H54 (cell line): ENCODE results near the gene GAN.
A peak's percentile ranks its signal among the peaks of the same experiment; 100 is the strongest.

Source experiments
- DNase-seq: peaks from one replicate; pipeline ENCODE4 v3.0.0; 2011; ENCODE audit warnings: low spot score, mixed read lengths; ENCODE audit not compliant: insufficient read length
- FAIRE-seq: peaks from 3 replicates; lab custom pipeline; 2011; peaks lifted over from hg19 to GRCh38; lab: Jason Lieb, UNC
- POLR2A ChIP-seq: IDR thresholded peaks from 2 replicates; pipeline ENCODE4 v1.6.1; 2011; ENCODE audit warnings: low read depth, mild to moderate bottlenecking, low read length

Gene GAN

DNA sequence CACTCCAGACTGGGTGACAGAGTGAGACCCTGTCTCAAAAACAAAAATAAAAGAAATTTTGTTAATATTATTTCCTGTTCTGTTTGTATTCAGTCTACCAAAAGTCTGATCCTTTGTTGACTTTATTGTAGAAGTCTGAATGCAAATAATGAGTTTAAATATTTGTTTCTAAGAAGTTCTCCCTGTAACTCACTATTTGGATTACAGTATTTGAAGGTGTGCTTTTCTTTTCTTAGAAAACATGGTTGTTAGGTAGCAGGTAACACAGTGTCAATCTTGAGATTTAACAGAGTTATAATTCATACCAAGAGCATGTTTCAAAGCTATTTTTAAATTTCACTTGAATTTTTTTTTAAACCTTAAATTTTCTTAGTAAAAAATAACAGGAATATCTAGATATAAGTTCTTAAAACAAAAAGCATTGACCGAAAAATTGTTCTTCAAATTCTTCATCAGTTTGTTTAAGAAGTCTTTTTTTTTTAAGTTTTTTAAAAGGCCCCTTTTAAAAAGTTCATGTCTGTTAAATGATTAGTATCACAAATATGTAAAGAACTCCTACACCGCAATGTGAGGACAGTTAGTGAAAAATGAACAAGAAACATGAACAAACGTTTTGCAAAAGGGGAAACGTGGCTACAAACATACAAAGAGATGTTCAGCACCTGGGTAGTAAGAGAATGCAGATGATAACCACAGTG lies 35.0 kb downstream of the GAN start:
- no peak for TF ChIP-seq POLR2A
- FAIRE-seq: no peak

DNA sequence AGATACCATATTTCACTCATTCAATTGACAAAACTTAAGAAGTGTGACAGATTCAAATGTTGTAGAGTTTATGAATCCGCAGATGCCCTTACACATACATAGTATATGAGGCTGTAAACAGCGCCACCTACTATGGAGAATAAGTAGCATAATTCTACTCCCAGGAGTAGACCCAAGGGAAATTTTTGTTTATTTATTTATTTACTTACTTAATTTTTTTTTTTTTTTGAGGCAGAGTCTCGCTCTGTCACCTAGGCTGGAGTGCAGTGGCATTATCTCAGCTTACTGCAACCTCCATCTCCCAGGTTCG lies 35.5 kb downstream of the GAN start:
- FAIRE-seq (no peak), DNase-seq (no peak)
- no peak for TF ChIP-seq POLR2A

More for the DNA sequence above, 35.0 kb downstream of the GAN start:
- no peak for DNase-seq

DNA sequence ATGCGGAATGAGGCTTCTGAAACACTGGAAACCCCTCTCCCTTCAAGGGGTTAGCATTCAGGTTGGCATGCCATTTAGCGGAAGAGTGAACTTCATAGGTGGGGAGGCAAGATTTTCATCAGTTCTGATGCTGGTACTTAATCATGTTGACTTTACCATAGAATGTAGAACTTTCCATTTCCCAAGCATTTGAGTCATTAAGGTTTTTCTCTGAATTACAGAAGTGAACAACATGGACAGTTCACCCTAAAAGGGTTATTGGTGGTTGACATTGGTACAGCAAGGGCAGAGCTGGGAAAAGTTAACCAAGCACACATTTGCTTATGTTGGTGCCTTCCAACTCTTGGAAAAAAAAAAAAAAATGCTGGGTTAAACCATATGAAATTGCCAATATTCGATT lies 39.1 kb downstream of the GAN start:
- DNase-seq: no peak
- no peak for FAIRE-seq

DNA sequence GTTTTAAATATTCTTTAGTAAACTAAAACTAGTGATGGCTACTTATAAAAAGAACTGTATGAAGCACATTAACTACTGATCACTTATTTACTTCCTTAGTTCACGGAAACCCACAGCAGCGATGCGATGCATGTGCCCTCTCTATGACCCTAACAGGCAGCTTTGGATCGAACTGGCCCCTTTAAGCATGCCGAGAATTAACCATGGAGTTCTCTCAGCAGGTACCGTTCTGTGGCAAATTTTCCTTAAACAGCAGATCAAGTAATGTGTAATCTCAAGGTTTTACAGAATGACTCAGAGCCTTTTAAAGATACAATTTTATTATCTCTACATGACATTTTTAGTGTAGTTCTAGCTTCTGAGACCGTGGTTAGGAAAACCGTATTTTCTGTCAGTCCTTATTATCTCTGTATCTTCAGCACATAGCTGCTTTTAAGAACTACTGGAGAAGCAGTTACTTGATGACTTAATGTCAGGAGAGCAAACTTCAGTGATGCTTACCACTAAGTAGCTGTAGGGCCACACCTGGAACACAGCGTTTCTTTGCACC lies 43.0 kb downstream of the GAN start:
- DNase-seq: no peak
- TF ChIP-seq POLR2A: no peak
- FAIRE-seq: no peak

More for the DNA sequence above, 39.1 kb downstream of the GAN start:
- no peak for TF ChIP-seq POLR2A

DNA sequence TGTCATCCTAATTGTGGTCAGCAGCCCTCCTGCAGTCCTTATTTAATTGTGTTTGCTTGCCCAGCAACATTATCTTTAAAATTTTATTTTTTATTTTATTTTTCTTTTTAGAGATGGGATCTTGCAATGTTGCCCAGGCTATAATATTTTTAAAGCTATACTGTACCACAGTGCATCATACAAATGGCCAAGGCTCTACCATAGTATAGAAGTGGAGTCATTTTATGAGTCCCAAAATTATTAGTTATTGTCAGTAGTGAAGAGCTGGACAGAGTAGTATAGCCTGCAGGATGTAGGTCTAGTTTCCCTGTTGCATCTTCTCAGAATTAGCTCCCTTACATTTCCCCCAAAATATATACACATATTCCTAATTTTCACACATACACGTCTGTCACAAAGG lies 44.1 kb downstream of the GAN start:
- DNase-seq: no peak
- FAIRE-seq: no peak
- no peak for TF ChIP-seq POLR2A

DNA sequence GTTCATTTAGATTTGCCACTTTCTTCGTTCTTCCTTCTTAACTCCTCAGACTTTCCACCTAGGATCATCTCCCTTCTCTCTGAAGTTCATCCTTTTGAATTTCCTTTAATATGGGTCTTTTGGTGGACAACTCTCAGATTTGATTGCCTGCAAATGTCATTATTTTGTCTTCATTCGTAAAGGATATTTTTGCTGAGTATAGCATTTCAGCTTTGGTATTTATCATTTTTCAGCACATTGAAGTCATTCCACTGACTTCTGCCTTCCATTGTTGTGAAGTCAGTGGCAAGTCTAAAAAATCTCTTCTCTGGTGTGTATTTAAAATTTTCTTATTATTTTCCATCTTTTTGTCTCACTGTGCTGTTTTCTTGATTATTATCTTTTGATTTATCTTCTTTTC lies 45.4 kb downstream of the GAN start:
- DNase-seq: no peak
- no peak for FAIRE-seq
- no peak for TF ChIP-seq POLR2A

DNA sequence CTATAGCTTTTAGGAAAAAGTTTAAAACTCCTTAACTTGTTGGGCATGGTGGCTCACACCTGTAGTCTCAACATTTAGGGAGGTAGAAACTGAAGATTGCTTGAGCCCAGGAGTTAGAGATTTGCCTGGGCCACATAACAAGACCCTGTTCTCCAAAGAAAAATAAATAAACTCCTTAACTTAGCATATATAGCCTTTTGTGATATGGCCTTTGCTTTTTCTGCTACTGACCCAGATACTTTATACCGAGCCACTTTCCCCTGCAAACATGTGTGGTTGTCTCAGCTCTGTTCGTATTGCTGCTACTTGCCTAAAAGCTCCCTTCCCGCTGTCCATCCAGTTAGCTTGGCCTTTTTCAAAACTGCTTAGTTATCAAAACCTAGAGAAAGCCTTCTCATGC lies 51.0 kb downstream of the GAN start:
- FAIRE-seq (no peak), DNase-seq (no peak)
- no peak for TF ChIP-seq POLR2A

DNA sequence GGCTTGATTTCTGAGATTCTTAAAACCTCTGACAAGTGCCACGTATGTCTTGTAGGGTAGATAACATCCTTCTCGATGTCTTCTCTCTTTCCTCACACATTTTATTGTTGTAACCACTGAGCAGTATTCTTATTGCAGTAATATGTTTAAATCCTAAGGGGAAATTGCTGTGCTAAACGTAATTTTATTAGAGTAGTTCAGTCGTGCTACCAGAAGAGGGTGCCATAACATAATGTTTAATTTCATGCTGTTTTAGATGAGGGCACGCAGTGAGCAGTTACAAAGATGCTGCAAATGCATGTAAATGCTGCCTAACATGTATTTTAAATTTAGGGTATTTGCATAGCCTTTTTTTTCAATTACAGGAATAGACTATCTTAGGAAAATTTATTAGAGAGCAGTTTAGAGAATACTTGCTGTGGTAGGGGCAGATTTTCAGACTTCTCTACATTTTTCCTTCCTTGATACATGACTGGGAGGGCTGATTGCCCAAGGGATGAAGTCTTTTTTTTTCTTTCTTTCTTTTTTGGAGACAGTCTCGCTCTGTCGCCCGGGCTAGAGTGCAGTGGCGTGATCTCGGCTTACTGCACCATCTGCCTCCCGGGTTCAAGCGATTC lies 51.7 kb downstream of the GAN start:
- no peak for TF ChIP-seq POLR2A
- FAIRE-seq (no peak), DNase-seq (peak; percentile 22)

DNA sequence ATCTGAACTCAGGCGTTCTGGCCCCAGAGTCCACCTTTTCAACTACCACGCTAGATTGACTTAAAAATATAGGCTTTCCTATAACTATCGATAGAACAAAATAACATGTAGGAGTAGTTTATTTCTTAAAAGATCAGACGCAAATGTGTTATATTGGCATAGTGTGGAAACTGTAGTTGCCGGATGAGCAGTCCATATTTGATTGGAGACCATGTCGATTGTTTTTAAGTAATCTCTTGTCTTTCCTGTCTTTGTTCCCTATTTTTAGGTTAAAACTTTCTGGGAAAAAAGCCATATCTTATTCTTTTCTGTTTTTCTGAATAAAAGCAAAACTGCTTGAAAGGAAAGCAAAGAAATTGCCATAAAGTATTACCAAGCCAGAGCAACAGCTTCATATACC lies 53.1 kb downstream of the GAN start:
- FAIRE-seq: no peak
- no peak for DNase-seq
- TF ChIP-seq POLR2A: no peak

DNA sequence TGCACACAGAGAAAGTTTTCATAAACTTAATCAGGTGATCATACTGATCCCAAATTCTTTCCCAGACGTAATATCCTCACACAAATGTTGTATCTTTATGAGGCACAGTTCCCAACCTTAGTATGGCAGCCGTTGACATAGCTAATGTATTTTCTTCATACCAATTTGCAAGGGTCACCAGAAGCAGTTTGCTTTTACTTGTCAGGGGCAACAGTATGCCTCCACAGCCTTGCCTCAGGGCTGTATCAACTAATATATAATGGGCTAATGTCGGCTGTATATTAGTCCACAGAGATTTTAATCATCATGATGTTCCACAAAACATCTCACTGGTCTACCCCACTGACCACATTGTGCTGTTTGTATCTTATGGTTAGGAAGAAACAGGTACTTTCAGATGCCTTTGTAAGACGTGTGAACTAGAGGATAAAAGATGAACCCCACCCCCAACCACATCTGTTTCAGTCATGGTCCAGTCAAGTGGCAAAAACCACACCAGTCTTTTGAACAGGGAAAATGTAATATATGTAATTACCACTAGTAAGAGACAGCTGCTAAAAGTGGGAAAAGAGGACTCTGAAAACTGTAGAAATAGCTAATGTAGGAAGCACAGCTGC lies 55.2 kb downstream of the GAN start:
- FAIRE-seq: no peak
- TF ChIP-seq POLR2A: no peak
- DNase-seq: no peak

DNA sequence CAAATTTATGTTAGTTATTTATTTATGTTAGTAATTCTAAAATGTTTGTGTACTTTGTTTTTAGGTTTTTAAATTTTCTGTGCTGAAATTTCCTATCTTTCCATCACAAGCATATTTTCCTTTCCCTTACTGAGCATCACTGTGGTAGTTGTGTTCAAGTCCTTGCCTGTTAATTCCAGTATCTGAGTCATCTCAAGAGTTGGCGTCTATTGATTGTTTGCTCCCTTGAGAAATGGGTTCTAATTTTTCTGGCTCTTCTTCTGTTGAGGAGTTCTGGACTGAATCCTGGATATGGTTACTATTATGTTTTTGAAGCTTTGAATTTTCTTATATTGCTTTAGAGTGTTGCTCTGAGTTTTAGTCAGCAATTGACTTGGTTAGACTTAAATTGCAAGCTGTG lies 56.3 kb downstream of the GAN start:
- no peak for TF ChIP-seq POLR2A
- DNase-seq (no peak), FAIRE-seq (no peak)

DNA sequence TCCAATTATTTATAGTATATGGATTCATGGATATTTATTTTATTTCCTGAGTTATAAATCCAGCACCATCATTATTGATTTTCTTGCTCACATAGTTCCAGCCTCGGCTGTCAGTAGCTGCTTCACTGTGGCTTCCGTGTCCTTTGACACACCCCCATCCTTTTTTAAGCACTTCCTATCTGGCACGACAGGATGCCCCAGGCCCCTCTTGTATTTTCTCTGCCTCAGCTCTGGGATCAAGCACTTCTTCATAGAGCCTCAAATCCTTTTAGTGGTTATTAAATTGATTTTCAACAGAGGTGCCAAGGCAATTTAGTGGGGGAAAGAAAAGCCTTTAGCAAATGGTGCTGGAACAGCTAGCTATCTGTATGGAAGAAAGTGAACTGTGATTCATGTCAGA lies 59.8 kb downstream of the GAN start:
- no peak for DNase-seq
- no peak for TF ChIP-seq POLR2A
- no peak for FAIRE-seq

DNA sequence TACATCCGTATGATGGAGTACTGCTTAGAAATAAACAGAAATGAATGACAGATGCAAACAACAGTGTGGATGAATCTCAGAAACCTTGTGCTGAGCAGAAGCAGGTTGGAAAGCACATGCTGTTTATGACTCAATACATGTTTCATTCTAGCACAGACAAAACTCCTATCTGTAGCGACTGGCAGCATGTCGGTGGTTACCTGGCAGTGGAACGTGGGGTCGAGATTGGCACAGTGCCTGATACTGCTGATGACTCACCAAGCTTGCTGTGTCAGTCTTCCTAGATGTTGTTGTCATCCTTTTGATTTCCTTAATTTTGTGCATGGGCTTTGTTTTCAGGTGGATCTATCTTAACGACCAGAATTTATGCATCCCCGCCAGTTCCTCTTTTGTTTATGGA lies 62.1 kb downstream of the GAN start:
- FAIRE-seq: peak; percentile 27
- DNase-seq: no peak
- no peak for TF ChIP-seq POLR2A

DNA sequence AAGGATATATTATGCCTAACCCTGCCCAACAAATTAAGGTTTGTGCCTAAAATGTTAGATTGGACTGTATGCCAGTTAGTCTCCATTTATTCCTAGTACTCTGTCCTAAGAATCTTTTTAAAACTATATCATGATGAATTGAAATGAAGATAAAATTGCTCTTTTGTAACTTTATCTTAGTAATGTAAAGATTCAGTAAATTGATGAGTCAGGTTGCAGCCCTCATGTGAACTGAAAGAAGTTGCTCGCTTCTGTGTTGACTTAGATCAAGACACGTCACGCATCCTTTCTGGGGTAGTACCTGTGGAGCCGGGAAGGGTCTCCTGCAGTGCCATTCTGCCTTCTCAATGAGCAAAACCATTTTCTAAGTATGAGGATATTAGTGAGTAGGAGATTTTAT lies 63.3 kb downstream of the GAN start:
- DNase-seq (no peak), FAIRE-seq (no peak)

More for the DNA sequence above, 63.3 kb downstream of the GAN start:
- TF ChIP-seq POLR2A: no peak
